SK-N-MC (cell line): ENCODE data around the gene FAIM2.

Experiments used
- DNase-seq: peaks from one replicate; pipeline ENCODE4 v3.0.0-alpha.2; 2011; ENCODE audit warnings: low read depth, low spot score
- H3K27ac ChIP-seq: fragments of 200-600 bp; sonication (generic); 2 replicates; pipeline ENCODE4 v1.5.1; 2016; ENCODE audit warnings: mixed run types
- H3K36me3 ChIP-seq: fragments of 200-600 bp; sonication (generic); 2 replicates; pipeline ENCODE4 v1.6.1; 2017; ENCODE audit warnings: antibody characterized with exemption, low read length, mixed read lengths; ENCODE audit not compliant: insufficient read depth
- H3K4me3 ChIP-seq: fragments of 200-600 bp; sonication (generic); 2 replicates; pipeline ENCODE4 v1.5.1; 2016
- H3K9ac ChIP-seq: fragments of 200-600 bp; sonication (generic); 2 replicates; pipeline ENCODE4 v1.8.0; 2017; ENCODE audit warnings: mixed run types, mixed read lengths; ENCODE audit not compliant: insufficient read length
- H3K9me3 ChIP-seq: fragments of 200-600 bp; sonication (generic); 2 replicates; pipeline ENCODE4 v1.6.1; 2017; ENCODE audit warnings: low read depth, mild to moderate bottlenecking, antibody characterized with exemption, low read length, moderate library complexity, mixed read lengths
- EZH2 ChIP-seq: fragments of 200-600 bp; sonication (generic); IDR thresholded peaks from one replicate; pipeline ENCODE4 v1.6.1; 2017; ENCODE audit warnings: antibody characterized with exemption
- FOXP2 ChIP-seq: optimal IDR thresholded peaks from 2 replicates; pipeline ENCODE3; 2011; ENCODE audit warnings: mild to moderate bottlenecking, moderate library complexity; ENCODE audit not compliant: insufficient read depth; ENCODE audit errors: extremely low read length, control extremely low read depth
- POLR2AphosphoS5 ChIP-seq: IDR thresholded peaks from 2 replicates; pipeline ENCODE4 v1.6.1; 2012; ENCODE audit warnings: mild to moderate bottlenecking, low read depth, low read length, borderline replicate concordance

FAIM2 gene

DNA sequence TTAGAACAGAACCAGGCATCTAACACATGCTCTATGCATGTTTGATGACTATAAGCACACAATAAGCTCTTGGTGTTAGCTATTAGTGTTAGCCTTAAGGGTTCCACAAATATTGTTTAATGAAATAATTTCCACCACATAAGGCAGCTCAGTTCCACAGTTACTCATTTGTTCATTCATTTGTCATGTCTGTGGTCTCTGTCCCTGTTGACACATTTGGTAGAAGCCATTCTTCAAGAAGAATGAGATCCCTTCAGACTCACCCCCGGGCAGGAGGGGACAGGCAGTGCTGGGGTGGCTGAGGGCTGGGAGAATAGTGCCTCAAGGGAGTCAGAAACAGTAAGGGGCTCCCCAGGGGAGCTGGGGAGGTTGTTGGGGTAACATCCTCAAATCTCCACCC lies 3.7 kb upstream of the FAIM2 start:
- H3K9me3 ChIP-seq: no peaks in the 10 kb centered on the region
- no peak overlapping the region for H3K4me3 ChIP-seq
- H3K27ac ChIP-seq: no peak overlapping the region
- TF ChIP-seq EZH2: no peak
- no peak for TF ChIP-seq POLR2AphosphoS5
- no peak for DNase-seq
- no peak overlapping the region for H3K9ac ChIP-seq
- H3K36me3 ChIP-seq: no peaks in the 10 kb centered on the region

DNA sequence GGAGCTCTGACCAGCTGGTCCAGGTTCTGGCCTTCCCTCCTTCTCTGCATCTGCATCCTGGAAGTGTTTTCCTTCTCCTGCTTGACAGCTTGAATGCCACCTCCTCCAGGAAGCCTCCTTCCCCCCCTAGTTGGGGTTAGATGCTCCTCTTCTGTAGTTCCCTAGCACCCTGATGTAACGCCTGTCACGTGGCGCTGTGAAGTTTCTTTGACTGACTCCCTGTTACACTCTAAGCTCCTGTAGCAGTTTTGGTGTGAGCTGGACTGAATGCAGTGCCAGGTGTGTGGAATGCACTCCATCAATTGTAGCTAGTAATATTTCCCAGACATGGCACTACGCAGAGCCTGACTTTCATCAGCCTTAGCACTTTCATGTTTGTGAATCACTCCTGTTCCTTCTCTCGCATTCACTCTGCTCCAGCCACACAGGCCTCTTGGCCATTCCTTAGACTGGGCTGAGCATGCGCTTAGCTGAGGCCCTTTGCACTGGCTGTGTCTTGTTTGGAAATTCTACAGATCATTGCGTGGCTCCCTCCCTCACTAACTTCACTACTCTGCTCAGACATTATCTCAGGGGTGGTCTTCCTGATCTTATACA lies 2.1 kb upstream of the FAIM2 start:
- no peak overlapping the region for H3K4me3 ChIP-seq
- no peak overlapping the region for H3K9ac ChIP-seq
- no peak overlapping the region for H3K27ac ChIP-seq
- no peaks in the 10 kb centered on the region for H3K9me3 ChIP-seq
- DNase-seq: no peak
- H3K36me3 ChIP-seq: no peaks in the 10 kb centered on the region
- TF ChIP-seq FOXP2: no peak
- TF ChIP-seq EZH2: no peak
- TF ChIP-seq POLR2AphosphoS5: no peak

DNA sequence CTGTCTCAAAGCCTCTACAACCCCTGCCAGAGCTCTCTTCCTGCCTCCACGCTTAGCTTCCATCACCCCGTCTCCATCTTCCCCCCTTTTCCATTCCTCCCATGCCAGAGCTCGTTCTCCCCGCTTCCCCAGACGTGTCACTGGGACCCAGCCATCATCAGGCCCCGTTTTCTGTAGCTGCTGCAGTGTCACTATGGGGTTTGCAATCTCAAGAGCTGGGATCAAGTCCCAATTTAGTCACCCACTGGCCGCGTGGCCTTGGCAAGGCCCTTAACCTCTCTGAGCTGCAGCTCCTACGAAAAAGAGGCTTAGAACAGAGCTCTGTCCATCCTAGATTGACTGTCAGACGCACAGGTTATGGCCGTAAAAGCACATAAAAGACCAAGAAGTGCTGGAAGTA lies 901 bp upstream of the FAIM2 start:
- Histone ChIP-seq H3K4me3 (no peak overlapping the region), H3K27ac (no peak overlapping the region), H3K9me3 (no peaks in the 10 kb centered on the region), H3K36me3 (no peaks in the 10 kb centered on the region), H3K9ac (no peak overlapping the region)
- no peak for DNase-seq
- no peak for TF ChIP-seq FOXP2

DNA sequence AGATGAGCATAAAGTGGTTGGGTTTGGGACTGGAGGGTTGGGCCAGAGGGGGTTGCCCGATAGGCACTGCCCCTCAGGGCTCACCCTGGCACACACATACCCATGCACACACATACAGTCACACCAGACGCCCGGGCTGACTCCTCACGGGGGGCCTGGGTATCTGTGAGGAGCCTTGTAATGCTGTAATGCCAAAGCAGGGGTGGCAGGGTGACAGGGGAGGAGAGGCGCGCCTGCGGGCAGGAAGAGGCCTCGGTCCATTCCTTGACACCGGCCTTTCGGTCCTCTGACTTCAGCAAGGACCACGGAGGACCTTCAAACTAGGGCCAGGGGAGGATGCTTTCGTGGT lies 375 bp downstream of the FAIM2 start:
- H3K9ac ChIP-seq: no peak overlapping the region
- DNase-seq: no peak
- no peaks in the 10 kb centered on the region for H3K36me3 ChIP-seq
- no peak overlapping the region for H3K27ac ChIP-seq
- TF ChIP-seq FOXP2 (no peak), POLR2AphosphoS5 (no peak), EZH2 (no peak)
- no peak overlapping the region for H3K4me3 ChIP-seq
- no peaks in the 10 kb centered on the region for H3K9me3 ChIP-seq

DNA sequence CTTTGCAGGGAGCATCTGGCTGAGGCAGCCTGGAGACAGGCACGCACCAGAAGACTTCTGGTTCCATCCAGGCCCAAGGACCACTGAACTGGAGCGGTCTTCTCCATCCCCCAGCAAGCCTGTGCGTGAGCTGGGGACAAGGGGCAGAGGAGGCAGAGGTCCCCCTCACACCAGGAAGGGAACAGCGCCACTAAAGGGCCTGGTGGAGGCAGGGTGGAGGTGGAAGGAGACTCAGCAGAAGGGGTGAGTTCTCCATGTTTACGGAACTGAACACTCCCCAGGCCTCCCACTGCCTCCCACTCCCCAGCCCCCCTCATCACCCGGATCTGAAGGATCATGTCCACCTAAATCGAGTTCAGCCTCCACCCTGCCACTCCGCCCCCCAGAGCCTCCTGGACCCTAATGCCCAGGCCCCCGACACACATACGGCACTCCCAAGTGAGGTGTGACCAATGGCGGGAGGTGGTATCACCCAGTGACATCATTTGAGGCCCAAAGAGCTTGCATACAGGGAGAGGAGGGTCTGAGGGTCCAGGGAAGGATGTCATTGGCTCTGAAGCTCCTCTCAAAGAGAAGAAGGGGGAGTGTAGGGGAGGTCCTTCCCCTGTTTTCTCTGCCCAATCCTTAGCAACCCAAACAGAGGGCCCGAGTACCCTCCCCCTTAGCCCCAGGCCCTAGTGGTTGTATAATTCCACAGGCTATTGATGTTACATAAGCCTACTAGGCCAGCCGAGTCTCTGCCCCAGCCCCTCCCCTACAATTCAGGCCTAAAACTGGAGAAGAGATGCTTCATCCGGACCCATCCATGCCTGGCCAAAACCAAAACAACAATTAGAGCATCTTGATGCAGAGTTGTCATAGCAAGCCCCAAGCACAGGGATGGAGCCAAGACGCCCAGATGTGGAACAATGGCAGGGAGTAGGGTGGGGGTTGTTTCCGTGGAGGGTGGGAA lies 1.0 kb downstream of the FAIM2 start:
- H3K36me3 ChIP-seq: no peaks in the 10 kb centered on the region
- no peak overlapping the region for H3K27ac ChIP-seq
- no peak overlapping the region for H3K4me3 ChIP-seq
- TF ChIP-seq EZH2 (no peak), FOXP2 (no peak), POLR2AphosphoS5 (no peak)
- H3K9ac ChIP-seq: no peak overlapping the region
- DNase-seq: no peak
- no peaks in the 10 kb centered on the region for H3K9me3 ChIP-seq

DNA sequence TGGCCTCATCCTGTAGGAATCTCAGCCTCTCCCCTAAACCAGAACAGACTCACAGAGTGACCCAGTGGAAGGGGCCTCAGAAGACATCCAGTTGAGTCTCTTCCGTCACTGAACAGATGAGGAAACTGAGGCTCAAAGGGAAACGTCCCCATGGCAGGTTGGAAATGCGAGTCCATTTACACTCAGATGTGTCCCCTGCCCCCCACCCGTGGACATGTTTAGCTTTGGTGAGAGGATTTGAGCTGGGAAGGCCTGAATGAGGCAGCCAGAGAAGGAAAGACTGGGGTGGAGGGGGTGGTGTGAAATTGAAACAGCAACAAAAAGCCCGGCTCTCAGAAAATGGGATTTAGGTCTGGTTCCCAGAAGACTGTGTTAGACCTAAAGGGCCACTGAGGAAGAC lies 1.7 kb downstream of the FAIM2 start:
- Histone ChIP-seq H3K27ac (no peak overlapping the region), H3K36me3 (no peaks in the 10 kb centered on the region), H3K9me3 (no peaks in the 10 kb centered on the region), H3K4me3 (no peak overlapping the region), H3K9ac (no peak overlapping the region)
- TF ChIP-seq EZH2: no peak
- no peak for TF ChIP-seq POLR2AphosphoS5
- no peak for TF ChIP-seq FOXP2
- no peak for DNase-seq

DNA sequence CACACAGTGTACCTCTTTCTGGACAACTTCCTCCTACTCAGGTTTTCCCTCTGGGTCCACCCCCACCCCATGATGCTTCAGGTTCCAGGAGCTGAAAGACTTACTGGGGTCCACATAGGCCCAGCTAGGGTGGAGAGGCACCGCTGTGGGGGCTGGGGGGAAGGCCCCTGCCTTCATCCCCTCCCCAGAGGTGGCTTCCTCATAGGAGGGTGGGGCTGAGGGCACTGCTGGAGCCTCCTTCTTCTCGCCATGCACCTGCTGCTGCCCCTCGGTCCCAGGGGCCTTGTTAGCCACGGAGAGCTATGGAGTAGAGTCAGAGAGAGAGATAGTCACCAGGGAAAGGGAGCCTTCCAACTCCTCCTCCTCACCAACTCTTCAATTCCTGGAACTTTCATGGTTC lies 2.7 kb downstream of the FAIM2 start:
- no peak overlapping the region for H3K27ac ChIP-seq
- H3K36me3 ChIP-seq: no peaks in the 10 kb centered on the region
- no peak for DNase-seq
- no peak overlapping the region for H3K4me3 ChIP-seq
- H3K9ac ChIP-seq: no peak overlapping the region
- H3K9me3 ChIP-seq: no peaks in the 10 kb centered on the region
- TF ChIP-seq EZH2: no peak

DNA sequence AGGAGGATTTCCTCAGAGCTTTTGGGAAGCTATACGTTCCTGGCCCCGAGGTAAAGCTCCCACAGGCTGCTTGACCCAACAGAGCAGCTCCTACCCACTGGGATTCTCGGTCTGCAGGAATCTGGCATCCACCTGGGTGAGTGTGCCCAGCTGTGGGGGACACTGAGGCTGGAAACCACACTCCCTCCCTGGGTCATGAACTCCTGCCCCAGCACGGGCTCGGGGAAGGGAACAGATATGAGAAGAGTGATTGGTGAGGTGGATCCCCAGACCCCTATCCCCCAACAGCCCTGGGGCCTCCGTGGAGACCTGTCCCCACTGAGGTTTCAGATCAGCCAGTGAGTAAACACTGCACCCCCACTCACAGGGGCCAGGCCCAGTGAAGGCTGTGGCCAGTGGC lies 3.3 kb downstream of the FAIM2 start:
- DNase-seq: no peak
- TF ChIP-seq POLR2AphosphoS5 (no peak), FOXP2 (no peak), EZH2 (no peak)

DNA sequence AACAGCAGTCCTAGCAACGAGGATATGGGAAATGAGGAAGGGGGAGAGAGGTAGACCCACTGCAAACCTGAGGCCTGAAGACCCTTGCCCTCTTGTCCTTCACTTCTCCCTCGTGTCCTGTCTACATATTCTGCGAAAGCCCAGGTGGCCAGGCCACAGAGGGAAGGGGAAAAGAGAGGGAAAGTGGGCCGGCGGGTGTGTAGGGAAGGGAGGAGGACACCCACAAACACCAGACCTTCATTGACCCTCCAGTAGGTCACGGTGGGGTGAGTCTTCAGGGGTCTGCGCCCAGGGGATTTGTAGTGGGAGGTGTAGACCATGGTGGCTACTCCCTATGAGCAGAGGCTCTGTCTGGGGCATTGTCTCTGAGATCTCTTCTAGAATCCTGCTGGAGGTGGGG lies 3.8 kb downstream of the FAIM2 start:
- DNase-seq: no peak
- H3K9ac ChIP-seq: no peak overlapping the region

More for the DNA sequence above, 3.3 kb downstream of the FAIM2 start:
- no peaks in the 10 kb centered on the region for H3K36me3 ChIP-seq
- H3K9ac ChIP-seq: no peak overlapping the region
- no peak overlapping the region for H3K4me3 ChIP-seq
- no peaks in the 10 kb centered on the region for H3K9me3 ChIP-seq
- H3K27ac ChIP-seq: no peak overlapping the region

More for the DNA sequence above, 3.8 kb downstream of the FAIM2 start:
- H3K27ac ChIP-seq: no peak overlapping the region
- no peak overlapping the region for H3K4me3 ChIP-seq
- no peak for TF ChIP-seq EZH2
- TF ChIP-seq POLR2AphosphoS5: no peak
- no peak for TF ChIP-seq FOXP2
- H3K9me3 ChIP-seq: no peaks in the 10 kb centered on the region
- H3K36me3 ChIP-seq: no peaks in the 10 kb centered on the region
